ENCODE data around the gene SMAD2.

DNA sequence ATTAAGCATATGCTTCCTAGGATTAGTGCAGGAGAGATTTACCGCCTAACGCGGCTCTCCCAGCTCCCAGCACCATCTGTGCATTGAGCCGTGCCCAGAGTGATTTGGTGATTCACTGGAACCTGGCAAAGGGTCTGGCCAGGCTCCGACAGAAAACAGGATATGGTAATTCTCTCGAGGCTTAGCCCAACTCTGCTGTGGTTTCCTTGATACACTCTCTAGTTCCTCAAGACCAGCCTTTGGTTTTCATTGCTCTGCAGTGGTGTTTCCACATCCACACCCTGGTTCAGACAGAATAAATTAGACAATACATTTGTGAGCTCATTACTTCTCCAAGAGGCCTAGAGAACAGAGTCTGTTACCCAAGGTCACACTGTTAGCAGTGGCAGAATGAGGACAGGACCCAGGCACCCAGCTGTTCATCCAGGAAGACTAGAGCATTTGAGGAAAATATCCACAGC lies 23.0 kb upstream of the SMAD2 start:
- TF ChIP-seq, protein P1, sequence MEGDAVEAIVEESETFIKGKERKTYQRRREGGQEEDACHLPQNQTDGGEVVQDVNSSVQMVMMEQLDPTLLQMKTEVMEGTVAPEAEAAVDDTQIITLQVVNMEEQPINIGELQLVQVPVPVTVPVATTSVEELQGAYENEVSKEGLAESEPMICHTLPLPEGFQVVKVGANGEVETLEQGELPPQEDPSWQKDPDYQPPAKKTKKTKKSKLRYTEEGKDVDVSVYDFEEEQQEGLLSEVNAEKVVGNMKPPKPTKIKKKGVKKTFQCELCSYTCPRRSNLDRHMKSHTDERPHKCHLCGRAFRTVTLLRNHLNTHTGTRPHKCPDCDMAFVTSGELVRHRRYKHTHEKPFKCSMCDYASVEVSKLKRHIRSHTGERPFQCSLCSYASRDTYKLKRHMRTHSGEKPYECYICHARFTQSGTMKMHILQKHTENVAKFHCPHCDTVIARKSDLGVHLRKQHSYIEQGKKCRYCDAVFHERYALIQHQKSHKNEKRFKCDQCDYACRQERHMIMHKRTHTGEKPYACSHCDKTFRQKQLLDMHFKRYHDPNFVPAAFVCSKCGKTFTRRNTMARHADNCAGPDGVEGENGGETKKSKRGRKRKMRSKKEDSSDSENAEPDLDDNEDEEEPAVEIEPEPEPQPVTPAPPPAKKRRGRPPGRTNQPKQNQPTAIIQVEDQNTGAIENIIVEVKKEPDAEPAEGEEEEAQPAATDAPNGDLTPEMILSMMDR (IDR thresholded peaks at IDR 0.05) = no peak
- no peak for TF ChIP-seq POLR2A (IDR thresholded peaks at IDR 0.05)

Measured in thyroid gland (tissue), 4 donors.